CD4-positive, alpha-beta T cell treated with Interleukin-15 for 4 hours (primary cell): ENCODE measurements around the gene RNU6-9.
"Not testable (repeated sequence)": the region's sequence is repeated elsewhere in the genome, so short reads cannot be mapped to it uniquely, and the experiment has no call there.

Experiments
- DNase-seq: peaks from one replicate; pipeline ENCODE4 v3.0.0-alpha.2; 2020; ENCODE audit warnings: low spot score

RNU6-9 gene

DNA sequence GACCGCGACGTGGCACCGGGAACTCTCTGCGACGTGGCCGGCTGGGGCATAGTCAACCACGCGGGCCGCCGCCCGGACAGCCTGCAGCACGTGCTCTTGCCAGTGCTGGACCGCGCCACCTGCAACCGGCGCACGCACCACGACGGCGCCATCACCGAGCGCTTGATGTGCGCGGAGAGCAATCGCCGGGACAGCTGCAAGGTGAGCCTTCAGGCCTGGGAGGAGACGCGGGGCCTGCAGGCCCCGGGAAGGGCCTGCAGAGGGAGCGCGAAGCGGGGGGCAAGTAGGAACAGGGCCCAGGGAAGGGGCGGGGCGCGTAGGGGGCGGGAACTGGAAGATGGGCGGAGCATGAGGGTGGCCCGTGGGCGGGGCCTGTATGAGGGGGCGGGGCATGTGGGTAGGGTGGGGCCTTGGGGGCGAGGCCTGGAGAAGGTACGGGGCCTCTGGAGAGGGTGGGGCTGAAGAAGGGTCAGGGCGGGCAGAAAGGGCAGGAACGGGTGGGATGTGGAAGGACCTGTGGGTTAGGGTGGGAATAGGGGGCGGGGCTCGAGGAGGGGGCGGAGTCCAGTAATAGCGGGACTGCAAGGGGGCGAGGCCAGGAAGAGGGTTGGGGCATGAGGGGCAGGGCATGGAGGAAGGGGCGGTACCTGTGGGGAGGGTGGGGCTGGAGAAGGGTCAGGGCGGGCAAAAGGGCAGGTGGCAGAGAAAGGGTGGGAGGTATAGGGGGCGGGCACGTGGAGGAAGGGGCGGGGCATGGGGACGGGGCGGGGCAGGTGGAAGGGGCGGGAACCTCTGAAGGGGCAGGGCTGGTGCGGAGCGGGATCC is 31.3 kb upstream of the RNU6-9 start:
- DNase-seq, result peak; percentile 40

DNA sequence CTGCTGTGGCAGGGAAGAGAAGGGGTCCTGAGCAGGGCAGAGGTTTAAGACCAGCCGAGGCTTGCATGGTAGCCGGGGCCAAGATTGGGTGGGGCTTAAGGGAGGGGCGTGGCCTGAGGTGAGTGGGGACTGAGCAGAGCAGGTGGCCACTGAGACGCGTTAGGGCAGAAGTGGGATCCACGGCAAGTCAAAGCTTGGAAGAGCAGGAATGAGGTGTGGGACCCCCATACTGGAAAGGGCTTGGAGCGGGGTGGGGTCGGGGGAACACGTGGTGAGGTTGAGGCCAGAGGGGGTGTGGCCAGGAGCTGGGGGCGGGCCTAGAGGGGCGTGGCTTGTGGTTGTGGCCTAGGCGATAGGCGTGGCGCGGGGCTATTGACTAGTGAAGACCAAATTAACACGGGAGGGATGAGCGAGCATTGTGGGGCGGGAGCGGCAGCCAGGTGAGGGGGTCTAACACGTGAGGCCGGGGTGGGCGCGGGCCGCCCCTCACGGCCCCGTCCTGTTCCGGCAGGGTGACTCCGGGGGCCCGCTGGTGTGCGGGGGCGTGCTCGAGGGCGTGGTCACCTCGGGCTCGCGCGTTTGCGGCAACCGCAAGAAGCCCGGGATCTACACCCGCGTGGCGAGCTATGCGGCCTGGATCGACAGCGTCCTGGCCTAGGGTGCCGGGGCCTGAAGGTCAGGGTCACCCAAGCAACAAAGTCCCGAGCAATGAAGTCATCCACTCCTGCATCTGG is 30.5 kb upstream of the RNU6-9 start:
- DNase-seq, result peak; percentile 64

DNA sequence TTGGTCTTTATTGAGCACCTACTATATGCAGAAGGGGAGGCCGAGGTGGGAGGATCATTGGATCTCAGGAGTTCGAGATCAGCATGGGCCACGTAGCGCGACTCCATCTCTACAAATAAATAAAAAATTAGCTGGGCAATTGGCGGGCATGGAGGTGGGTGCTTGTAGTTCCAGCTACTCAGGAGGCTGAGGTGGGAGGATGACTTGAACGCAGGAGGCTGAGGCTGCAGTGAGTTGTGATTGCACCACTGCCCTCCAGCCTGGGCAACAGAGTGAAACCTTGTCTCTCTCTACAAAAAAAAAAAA is 30.0 kb upstream of the RNU6-9 start:
- no peak for DNase-seq

DNA sequence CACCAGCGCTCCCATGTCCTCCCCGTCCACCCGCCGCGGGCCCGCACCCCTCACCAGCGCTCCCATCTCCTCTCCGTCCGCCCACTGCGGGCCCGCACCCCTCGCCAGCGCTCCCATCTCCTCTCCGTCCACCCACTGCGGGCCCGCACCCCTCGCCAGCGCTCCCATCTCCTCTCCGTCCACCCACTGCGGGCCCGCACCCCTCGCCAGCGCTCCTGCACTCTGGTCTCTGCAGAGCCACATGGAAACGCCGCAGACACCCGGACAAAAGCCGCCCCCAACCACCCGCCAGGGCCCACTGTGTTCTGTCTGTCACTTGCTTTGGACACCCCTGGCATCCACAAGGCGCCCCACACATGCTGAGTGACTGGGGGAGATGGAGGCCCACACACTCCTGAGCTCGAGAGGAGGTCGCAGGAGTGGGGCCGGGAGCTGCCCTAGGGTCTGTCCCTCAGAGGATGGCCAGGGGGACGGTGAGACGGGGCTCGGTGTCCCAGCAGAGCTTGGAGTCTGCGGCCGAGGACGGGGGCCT is 26.4 kb upstream of the RNU6-9 start:
- no peak for DNase-seq

DNA sequence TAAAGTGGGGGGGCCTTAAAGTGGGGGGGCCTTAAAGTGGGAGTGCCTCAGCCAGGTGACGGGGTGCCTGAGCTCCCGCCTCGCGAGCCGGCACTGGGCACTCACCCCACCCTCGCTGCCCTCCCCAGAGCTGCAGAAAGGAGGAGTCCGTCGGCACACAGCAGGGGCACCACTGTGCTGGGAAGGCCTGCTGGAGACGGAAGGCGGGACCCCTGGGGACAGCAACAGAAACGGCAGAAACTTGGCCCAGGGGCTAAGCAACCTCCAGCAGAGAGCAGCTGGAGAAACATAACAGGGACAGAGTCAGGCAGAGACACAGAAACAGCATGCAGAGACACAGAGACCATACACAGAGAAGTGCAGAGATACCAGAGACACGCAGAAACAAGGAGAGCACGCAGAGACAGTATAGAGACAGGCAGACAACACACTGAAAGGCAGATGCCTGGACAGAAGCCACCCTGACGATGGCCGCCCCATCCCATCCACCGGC is 25.9 kb upstream of the RNU6-9 start:
- no peak for DNase-seq

DNA sequence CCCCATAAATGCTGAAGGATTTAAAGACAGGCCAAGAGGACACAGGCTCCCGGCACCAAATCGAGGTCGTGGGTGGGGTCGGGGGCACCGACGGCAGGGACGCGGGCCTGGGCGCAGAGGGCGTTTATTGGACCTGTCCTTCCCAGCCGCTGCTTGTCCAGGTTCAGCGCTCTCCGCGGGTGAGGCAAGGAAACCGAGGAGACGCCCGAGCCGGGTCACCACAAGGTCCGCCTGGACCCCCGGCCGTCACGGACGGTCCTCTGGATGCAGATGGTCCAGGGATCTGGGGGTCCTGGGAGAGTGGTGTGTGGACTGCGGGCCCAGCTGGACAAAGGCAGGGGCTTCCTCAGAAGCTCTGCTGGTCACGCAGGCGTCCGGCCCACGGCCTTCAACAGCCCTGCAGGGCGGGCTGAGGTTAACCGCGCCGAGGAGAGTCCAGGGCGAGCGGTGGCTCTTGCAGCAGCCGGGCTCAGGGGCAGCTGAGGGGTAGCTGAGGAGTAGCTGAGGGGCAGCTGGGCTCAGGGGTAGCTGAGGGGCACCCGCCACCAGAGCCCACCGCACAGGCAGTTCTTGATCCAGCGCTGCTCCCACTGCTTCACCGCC is 25.3 kb upstream of the RNU6-9 start:
- no peak for DNase-seq

DNA sequence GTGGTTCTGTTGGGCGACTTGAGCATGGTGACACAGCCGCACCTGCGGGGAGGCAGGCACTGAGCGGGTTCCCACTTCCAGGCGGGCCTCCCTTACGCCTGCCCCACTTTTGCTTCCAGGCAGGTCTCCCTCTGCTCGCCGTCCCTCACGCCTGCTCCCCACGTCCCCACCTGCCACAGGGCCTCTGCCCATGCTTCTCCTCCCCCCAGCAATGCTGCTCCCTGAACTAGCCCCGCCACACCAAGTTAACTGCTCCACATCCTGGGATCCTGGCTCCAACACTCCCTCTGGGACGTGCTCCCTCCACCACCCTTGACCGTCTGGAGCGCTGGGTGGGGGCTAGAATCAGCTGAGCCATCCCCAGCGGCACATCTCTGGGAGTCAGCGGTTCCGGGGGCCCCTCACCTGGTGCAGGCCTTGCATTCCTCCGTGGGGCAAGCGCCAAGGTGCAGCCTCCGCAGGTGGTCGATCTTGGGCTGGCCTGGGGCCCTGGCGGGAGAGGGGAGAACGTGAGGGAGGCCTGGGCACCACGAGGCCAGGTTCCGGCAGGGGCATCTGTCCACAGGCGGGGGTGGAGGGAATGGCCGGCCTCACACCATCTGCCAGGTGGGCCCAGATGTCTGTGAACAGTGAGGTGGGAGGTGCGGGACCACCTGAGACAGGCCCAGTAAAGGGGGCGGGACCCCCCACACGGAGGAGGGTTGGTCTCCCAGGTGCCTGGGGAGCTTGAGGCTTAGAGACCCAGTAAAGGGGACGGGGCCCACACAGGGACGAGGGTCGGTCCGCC is 24.6 kb upstream of the RNU6-9 start:
- no peak for DNase-seq

DNA sequence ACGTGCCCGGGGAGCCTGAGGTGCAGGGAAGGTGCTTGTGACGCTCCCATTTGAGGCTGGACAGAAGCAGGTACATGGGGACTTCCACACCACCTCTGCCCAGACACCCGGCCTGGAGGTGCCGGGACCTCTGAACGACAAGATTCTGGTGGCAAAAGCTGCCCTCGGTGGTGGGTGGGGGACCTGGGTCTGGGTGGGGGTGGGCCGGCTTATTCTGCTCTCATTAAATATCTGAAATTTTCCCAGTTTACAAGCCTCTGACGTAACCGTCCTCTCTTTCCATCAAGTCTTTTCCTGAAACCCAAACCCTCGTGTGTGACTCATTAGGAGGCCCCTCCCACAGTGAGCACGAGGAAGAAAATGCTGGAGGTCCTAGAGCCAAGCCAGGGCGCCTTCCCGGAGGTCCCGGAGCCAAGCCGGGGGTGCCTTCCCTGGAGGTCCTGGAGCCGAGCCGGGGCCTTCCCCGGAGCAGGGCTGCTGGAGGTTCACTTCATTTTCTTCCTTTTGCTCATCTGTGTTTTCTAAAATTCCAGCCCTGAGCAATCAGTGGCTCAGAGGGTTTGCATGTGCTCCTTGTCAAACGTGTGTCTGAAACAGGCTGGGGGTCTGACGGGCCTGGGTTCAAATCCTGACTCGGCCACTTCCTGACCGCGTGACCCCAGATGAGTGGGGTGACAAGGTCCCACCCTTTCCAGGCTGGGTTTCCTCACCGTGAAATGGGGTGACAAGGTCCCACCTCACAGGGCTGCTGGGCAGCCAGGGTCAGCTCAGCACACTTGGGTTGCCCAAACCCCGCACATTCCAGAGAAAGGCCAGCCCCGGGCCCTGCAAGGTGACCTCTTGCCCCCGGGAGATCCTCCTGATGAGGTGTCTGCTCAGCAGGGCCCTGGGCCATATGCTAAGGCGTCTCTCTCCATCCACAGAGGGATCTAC is 23.8 kb upstream of the RNU6-9 start:
- DNase-seq, result no peak

DNA sequence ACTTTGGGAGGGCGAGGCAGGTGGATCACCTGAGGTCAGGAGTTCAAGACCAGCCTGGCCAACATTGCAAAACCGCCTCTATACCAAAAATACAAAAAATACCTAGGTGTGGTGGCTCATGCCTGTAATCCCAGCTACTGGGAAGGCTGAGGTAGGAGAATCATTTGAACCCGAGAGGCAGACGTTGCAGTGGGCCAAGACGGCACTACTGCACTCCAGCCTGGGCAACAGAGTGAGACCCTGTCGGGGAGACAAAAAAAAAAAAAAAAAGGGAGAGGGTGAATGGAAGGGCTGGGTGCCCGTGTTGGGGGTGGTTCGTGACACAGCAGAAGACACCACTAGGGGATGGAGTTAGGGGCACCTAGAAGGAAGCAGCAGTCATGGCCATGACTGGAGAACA is 23.0 kb upstream of the RNU6-9 start:
- DNase-seq, result no peak

DNA sequence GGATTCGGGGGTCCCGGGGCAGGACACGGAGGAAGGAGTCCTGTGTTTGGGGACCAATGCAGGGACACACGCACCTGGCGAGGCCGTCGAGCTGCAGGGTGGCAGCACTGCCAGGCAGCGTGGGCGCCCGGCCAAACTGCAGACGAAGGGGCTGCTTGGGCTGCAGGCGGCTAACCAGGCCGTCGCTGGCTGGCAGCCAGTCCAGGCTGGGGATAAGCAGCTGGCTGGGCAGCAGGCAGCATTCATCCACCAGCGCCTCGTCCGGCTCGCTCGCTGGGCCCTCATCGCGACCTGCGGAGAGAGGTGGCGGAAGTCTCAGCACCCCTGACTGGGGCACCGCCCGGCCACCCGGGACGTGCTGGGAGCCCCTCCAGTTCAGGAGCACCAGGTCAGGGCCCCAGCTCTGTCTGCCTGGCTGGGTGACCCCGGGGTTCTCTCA is 22.3 kb upstream of the RNU6-9 start:
- DNase-seq, result no peak

DNA sequence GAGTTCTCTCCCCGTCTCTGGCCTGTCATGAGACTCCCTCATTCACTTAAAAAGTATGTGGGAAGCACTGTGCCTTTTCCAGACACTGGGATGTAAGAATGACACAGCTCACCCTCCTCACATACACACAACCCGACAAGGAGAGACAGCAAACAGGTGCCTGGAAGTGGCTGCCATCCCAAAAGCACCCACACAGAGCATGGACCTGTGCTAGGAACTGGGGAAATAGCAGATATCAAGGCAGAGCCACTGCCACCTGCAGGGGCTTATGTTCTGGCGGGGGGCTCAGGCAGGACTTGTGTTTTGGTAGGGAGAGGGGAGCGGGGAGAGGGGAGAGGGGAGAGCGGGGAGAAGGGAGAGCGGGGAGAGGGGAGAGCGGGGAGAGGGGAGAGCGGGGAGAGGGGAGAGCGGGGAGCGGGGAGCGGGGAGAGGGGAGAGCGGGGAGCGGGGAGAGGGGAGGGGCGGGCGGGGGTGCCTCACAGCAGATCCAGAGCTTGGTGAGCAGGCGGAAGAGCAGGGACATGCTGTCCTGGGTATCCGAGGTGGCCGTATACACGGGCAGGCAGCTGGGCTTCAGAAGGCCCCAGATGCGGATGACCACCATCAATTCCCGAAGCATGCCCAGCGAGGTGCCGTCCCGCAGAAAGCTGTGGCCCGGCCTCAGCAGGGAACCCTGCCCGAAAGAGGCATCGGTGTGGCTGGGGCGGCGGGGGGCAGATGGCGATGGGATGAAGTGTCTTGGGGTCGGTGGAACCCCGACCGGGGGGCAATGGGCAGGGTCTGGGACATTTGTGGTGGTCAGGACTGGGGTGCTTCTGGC is 21.6 kb upstream of the RNU6-9 start:
- DNase-seq, result no peak

DNA sequence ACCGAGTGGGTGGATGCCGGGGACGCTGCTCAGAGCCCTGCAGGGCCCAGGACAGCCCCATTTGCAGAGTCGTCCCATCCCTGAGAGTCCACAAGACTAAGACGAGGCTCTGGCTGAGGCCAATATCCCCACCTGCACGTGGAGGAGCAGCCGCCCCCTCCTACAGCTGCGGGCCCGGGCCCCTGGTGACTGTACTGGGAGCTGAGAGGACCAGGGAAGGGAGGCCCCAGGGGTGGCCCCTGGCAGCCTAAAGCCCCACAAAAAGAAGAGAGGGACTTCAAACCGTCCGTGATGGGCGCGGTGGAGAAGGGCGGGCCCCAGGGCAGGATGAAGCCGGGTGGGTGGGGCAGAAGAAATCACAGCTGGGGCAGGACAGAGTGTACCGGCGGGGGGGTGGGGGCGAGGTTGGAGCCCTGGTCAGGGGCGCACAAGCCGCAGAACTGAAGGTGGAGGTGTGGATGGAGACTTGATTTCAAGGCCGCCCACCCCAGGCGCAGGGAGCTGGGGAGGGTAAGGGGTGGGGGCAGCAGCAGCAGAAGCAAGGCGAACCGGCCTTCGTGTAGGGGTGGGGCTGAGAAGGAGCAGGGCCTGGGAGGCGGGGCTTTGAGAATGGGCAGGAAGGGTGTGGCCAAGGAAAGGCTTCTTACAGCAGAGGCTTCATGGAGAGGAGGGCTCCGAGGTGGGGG is 20.9 kb upstream of the RNU6-9 start:
- DNase-seq, result peak; percentile 77

DNA sequence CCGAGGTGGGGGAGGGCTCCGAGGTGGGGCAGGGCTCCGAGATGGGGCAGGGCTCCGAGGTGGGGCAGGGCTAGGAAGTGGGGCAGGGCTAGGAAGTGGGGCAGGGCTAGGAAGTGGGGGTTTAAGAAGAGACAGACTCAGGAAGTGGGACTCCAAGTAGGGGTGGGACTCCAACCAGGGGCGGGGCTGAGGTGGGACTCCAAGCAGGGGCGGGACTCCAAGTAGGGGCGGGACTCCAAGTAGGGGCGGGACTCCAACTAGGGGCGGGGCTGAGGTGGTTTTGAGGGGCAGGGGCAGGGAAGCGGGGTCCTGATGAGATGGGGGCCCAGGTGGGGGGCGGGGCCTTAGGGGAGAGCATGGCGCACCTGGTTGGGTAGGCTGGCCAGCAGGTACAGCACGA is 20.2 kb upstream of the RNU6-9 start:
- DNase-seq, result peak; percentile 77

DNA sequence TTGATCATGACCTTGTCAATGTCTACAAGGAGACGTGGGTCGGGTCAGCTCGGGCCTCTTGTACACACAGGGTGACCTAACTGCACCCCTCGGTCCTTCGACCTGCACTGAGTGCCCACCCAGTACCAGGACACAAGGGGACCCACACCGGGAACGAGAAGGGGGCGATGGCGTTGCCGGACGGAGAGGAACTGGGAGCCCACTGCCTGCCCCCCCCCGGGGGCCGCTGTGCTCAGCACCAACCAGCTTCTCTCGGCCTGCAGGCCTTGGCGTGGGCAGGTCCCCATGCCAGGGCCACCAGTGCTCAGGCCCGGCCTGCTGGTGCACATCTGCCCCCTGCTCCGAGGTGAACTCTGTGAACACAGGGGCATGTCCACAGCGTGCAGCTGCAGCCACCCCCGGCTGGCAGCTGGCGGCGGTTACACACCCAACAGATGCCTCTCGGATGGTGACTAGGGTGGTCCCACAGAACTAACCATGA is 19.7 kb upstream of the RNU6-9 start:
- DNase-seq, result no peak

DNA sequence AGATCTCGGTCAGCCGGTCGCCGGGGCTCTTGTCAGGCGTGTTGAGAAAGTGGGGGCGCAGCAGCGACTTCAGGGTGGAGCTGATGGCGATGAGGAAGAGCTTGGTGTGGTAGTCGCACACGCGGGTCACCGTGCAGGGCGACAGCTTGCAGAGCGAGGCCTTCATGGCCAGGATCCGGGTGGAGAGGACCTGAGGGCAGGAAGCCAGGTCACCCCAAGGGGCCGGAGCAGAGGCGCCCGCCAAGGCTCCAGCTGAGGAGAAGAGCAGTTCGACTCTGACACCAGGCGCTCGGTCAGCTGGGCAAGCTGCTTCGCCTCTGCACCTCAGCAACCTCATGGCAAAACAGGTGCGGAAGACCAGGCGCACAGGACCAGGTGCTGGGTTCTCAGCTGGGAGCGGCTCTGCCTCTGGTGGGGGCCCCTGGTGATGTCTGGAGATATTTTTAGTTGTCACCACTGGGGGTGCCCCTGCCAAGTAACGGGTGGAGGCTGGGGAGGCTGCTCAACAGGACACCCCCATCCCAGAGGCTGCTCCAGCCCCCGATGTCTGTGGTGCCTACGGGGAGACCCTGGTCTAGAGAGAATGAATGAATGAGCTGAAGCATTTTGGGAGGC is 17.9 kb upstream of the RNU6-9 start:
- DNase-seq, result no peak

DNA sequence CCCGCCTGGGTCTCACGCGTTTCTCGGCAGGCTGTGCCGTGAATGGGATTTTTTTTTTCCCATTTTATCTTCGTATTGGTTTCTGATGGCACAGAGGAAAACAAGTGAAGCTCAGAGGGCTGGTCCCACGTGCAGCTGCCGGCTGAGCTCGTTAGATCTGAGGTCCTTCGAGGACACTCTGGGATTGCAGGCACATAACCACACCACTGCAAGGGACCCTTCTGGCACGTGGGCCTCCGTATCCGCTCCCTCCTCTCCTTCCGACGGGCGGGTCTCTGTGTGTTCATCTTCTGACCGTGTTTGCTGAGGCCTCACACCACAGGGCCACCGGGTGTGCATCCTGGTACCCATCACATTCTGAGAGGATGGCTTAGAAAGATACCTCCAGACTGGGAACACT is 17.2 kb upstream of the RNU6-9 start:
- no peak for DNase-seq

DNA sequence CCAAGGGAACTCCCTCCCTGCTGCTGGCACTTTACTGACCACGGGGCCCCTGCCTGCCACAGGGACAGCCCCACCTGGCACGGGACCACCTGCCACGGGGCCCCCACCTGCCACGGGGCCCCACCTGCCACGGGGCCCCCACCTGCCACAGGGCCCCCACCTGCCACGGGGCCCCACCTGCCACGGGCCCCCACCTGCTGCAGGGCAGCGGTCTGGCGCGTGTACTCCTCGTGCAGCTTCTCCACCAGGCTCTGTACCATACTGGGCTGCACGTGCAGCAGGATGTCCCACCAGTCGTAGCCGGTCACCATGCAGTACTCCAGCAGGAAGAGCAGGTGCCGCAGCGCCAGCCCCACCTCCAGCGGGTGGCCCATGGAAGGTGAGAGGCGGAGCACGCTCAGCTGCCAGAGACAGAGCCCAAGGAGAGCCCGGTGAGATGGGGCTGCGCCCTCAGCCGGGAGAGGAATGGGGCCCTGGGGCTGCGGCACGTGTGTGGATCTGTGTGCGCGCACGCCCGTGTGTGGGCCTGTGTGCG is 16.4 kb upstream of the RNU6-9 start:
- DNase-seq, result no peak

DNA sequence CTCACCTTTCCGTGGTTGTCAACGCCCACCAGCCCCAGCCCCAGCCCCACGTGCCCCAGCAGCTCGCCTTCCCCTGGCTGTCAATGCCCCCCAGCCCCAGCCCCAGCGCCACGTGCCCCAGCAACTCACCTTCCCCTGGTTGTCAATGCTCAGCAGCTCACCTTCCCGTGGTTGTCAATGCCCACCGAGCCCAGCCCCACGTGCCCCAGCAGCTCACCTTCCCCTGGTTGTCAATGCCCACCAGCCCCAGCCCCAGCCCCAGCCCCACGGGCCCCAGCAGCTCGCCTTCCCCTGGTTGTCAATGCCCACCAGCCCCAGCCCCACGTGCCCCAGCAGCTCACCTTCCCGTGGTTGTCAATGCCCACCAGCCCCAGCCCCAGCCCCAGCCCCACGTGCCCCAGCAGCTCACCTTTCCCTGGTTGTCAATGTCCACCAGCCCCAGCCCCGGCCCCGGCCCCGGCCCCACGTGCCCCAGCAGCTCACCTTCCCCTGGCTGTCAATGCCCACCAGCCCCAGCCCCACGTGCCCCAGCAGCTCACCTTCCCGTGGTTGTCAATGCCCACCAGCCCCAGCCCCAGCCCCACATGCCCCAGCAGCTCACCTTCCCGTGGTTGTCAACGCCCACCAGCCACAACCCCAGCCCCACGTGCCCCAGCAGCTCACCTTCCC is 15.2 kb upstream of the RNU6-9 start:
- not testable (repeated sequence) for DNase-seq
